GM12878 (cell line): ENCODE data around the gene ATG4B. TPM values are rescaled to one million over a fixed set of nuclear protein-coding genes. Genes with fewer than 3 reads are reported as not detected.

Experiments used
- ATAC-seq: fragments of 200-7000 bp; cut with Tn5 transposase; 3 replicates; pipeline ENCODE4 v1.9.1; 2020; ENCODE audit warnings: mild to moderate bottlenecking, moderate library complexity
- BruUV-seq: library from RNA; stranded (reverse); fragments of 400-500 nt; replicated peaks from 2 replicates; lab custom pipeline; 2021; lab: Mats Ljungman, UMichigan
- CTCF ChIA-PET: fragments of 300-600 bp; sonication (Branson Sonifier 250); formaldehyde crosslinking; extraction: SDS; loops from one replicate; lab custom pipeline; 2021; ENCODE audit warnings: inconsistent platforms; lab: Yijun Ruan, JAX
- POLR2A ChIA-PET: fragments of 350-600 bp; formaldehyde crosslinking; extraction: SDS; loops from one replicate; lab custom pipeline; 2021; ENCODE audit warnings: inconsistent platforms; lab: Charles Lee
- RAD21 ChIA-PET: fragments of 300-600 bp; sonication (Branson Sonifier 250); formaldehyde crosslinking; loops from one replicate; lab custom pipeline; 2023; ENCODE audit warnings: antibody characterized with exemption; ENCODE audit not compliant: unreplicated experiment; lab: Charles Lee
- SMC1A ChIA-PET: fragments of 300-600 bp; sonication (Branson Sonifier 250); formaldehyde crosslinking; loops from one replicate; lab custom pipeline; 2023; ENCODE audit not compliant: unreplicated experiment, uncharacterized antibody; lab: Charles Lee
- DNase-seq: peaks from one replicate; pipeline ENCODE4 v3.0.0-alpha.2; 2011; ENCODE audit warnings: low read depth, low spot score
- FAIRE-seq: peaks from 3 replicates; lab custom pipeline; 2011; peaks lifted over from hg19 to GRCh38; lab: Jason Lieb, UNC
- H2AFZ ChIP-seq: 2 replicates; pipeline ENCODE4 v1.6.0; 2011; ENCODE audit warnings: low read depth, low read length, control low read depth; ENCODE audit not compliant: control insufficient read depth
- H3K27ac ChIP-seq: 2 replicates; pipeline ENCODE4 v1.5.1; 2011; ENCODE audit warnings: control low read depth; ENCODE audit not compliant: control insufficient read depth, insufficient read depth
- H3K27me3 ChIP-seq, 2 experiments: replicated peaks in 1 of 2; 2 replicates each; pipeline versions ENCODE4 v1.6.0 to v1.6.1; 2011; ENCODE audit warnings: low read length in 1 of 2; ENCODE audit not compliant: control insufficient read depth in 2 of 2, insufficient read depth in 2 of 2
- H3K36me3 ChIP-seq, 2 experiments: 2 replicates each; pipeline ENCODE4 v1.5.1; 2011; ENCODE audit warnings: low read length in 1 of 2; ENCODE audit not compliant: control insufficient read depth in 2 of 2, insufficient read depth in 2 of 2
- H3K4me1 ChIP-seq: 2 replicates; pipeline ENCODE4 v1.6.1; 2011; ENCODE audit warnings: mild to moderate bottlenecking, low read length, moderate library complexity, mixed read lengths; ENCODE audit not compliant: control insufficient read depth, insufficient read depth
- H3K4me2 ChIP-seq: 2 replicates; pipeline ENCODE4 v1.6.0; 2011; ENCODE audit warnings: control low read depth; ENCODE audit not compliant: control insufficient read depth, insufficient read depth
- H3K4me3 ChIP-seq: fragments of 200-600 bp; sonication (generic); 2 replicates; pipeline ENCODE4 v1.5.1; 2016
- H3K79me2 ChIP-seq: 2 replicates; pipeline ENCODE4 v1.6.0; 2011; ENCODE audit warnings: low read length; ENCODE audit not compliant: control insufficient read depth, insufficient read depth
- H3K9ac ChIP-seq: 2 replicates; pipeline ENCODE4 v1.8.0; 2011; ENCODE audit warnings: low read length, control low read depth, mixed read lengths; ENCODE audit not compliant: control insufficient read depth, insufficient read depth
- H3K9me3 ChIP-seq: replicated peaks from 3 replicates; pipeline ENCODE4 v1.5.1; 2011; ENCODE audit warnings: mild to moderate bottlenecking, low read length; ENCODE audit not compliant: control insufficient read depth, insufficient read depth
- H4K20me1 ChIP-seq: 2 replicates; pipeline ENCODE4 v1.6.0; 2011; ENCODE audit not compliant: control insufficient read depth, insufficient read depth
- ATF7 ChIP-seq: fragments of 450-650 bp; IDR thresholded peaks from 2 replicates; pipeline ENCODE4 v1.6.1; 2016; ENCODE audit warnings: low read depth, mild to moderate bottlenecking
- BRCA1 ChIP-seq: IDR thresholded peaks from 2 replicates; pipeline ENCODE4 v1.6.1; 2011; ENCODE audit warnings: low read depth, low read length, improper control_type of control experiment
- CEBPB ChIP-seq, 2 experiments: fragments of 150-350 bp in 1 of 2; IDR thresholded peaks; 2 replicates each; pipeline ENCODE4 v1.6.1; 2012 to 2014; ENCODE audit warnings: low read depth in 2 of 2, low read length in 2 of 2, borderline replicate concordance in 1 of 2, inconsistent platforms in 1 of 2
- CHD1 ChIP-seq: IDR thresholded peaks from 2 replicates; pipeline ENCODE4 v1.6.1; 2012; ENCODE audit warnings: low read depth, low read length, improper control_type of control experiment
- CHD4 ChIP-seq: fragments of 200-600 bp; sonication (generic); IDR thresholded peaks from 2 replicates; pipeline ENCODE4 v1.6.1; 2016; ENCODE audit warnings: mild to moderate bottlenecking
- KAT2A ChIP-seq: conservative IDR thresholded peaks from 2 replicates; pipeline ENCODE4 v1.6.1; 2011; ENCODE audit warnings: low read depth, low read length; ENCODE audit not compliant: control insufficient read depth
- MEF2A ChIP-seq: IDR thresholded peaks from 2 replicates; pipeline ENCODE4 v1.6.1; 2011; ENCODE audit warnings: low read depth, mild to moderate bottlenecking, low read length, moderate library complexity; ENCODE audit not compliant: insufficient read depth
- PRDM15 ChIP-seq: fragments of 450-650 bp; formaldehyde crosslinking; IDR thresholded peaks from 2 replicates; pipeline ENCODE4 v1.4.0; 2020; ENCODE audit warnings: mild to moderate bottlenecking, moderate library complexity
- WGBS: methylation state at CpG from one replicate; pipeline ENCODE4 v1.1.6; 2016; ENCODE audit warnings: low lambda C conversion rate; ENCODE audit not compliant: insufficient replicate concordance, insufficient coverage; ENCODE audit errors: missing lambda C conversion rate; 5-methylcytosine and 5-hydroxymethylcytosine counted together
- in situ Hi-C: fragments of 300-500 bp; cut with MboI; formaldehyde crosslinking; loops from 9 replicates; pipeline ENCODE4 v1.14.3; 2018; ENCODE audit warnings: mixed read lengths
- intact Hi-C: fragments of 100-400 bp; cut with micrococcal nuclease; formaldehyde crosslinking; loops from one replicate; pipeline ENCODE4 v1.14.2; 2022; ENCODE audit not compliant: unreplicated experiment
- polyA plus RNA-seq, 11 experiments: library from polyadenylated mRNA; depleted of rRNA in 4 of 11; unstranded in 6 of 11; stranded (reverse) in 5 of 11; fragments of >200 nt; fragmentation: Nextera tagmentation in 4 of 11; fragmentation: Illumina TruSeq in 1 of 11; extraction: Ambion mirVana in 4 of 11; extraction: Trizol in 1 of 11; gene quantifications; 1 replicate in 1 of 11; 2 replicates in 10 of 11; pipeline versions ENCODE4 v1.2.1 to v1.2.3, GENCODE V29; 2011 to 2016; ENCODE audit warnings: inconsistent platforms in 2 of 11, missing spikeins in 2 of 11, low read depth in 1 of 11
- total RNA-seq, 4 experiments: library from RNA; depleted of rRNA in 3 of 4; stranded (reverse); fragments of >200 nt in 3 of 4; fragmentation: Illumina TruSeq in 1 of 4; extraction: Trizol in 1 of 4; gene quantifications; 2 replicates each; pipeline versions ENCODE4 v1.2.1 to v1.2.3, GENCODE V29; 2013 to 2021

ATG4B gene
- total and polyA plus RNA-seq, 10 of the 15 experiments (the other 5 are each of a cell fraction or from before 2014, with no cell fraction given): 5.8 to 84.1 (median 64.9) TPM

GRCh38 chr2:241638940-241639339 is 1.4 kb downstream of the ATG4B start:
- no peaks in the 10 kb centered on the region for H4K20me1 ChIP-seq
- RAD21 ChIA-PET: no interaction called here
- H3K27ac ChIP-seq: no peak overlapping the region
- WGBS: 91% methylated on average over 14 of the region's 14 CpGs
- H3K4me3 ChIP-seq: peak overlapping the region; percentile 23; the same call in 1 of the 2 replicates
- H3K9ac ChIP-seq: 0 out of 2 replicates have a peak overlapping the region, but pooled peaks have one; percentile 21
- no peak for TF ChIP-seq CEBPB (IDR thresholded peaks at IDR 0.05; ENCODE audit: borderline replicate concordance in 1 of 2, low read depth in 2 of 2, low read length in 2 of 2)
- DNase-seq: no peak
- no peaks in the 10 kb centered on the region for H3K27me3 ChIP-seq
- in situ Hi-C loops: no loop called here
- CTCF ChIA-PET: interaction anchor here (0.8 kb wide), 1 partner anchor 21 kb away, joined by 4 read pairs; no protein-coding TSS in a partner anchor
- FAIRE-seq: no peak
- POLR2A ChIA-PET: interaction anchor here (0.5 to 0.6 kb wide), 3 partner anchors 10 to 148 kb away, joined by 3 read pairs; no protein-coding TSS in a partner anchor
- intact Hi-C loops: no loop called here
- no peaks in the 10 kb centered on the region; the same call in 1 of the 3 replicates for H3K9me3 ChIP-seq
- H3K79me2 ChIP-seq: peaks cover 74% of the 10 kb centered on the region
- no TSS peak for BruUV-seq
- peaks cover 0 to 3% of the 10 kb centered on the region in 2 experiments; a peak in 1 of 4 replicates for H3K36me3 ChIP-seq
- H3K4me2 ChIP-seq: peak overlapping the region; percentile 61
- no peak for ATAC-seq
- SMC1A ChIA-PET: interaction anchor here (1.0 kb wide), 1 partner anchor 10 kb away, joined by 4 read pairs; no protein-coding TSS in a partner anchor
- peaks cover 11% of the 10 kb centered on the region for H3K4me1 ChIP-seq
- H2AFZ ChIP-seq: no peak overlapping the region

DNA sequence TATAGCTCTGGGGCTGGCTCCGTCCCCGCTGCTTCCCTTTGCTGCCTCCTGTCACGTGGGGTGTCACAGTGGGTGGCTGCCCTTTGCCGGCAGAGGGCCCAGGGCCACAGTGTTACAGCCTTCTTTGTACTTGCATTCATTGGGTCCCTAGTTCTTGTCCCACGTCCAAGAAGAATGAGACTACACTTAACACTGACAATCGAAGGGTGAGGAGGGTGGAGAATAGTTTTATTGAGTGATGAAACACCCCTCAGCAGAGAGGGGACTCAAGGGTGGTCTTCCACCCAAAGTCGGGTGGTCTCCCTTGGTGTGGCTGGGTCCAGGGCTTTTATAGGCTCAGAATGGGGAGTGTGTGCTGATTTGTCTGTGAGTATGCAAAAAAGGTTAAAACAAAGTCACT is 1.9 kb downstream of the ATG4B start:
- peaks cover 75% of the 10 kb centered on the region for H3K79me2 ChIP-seq
- 88% methylated on average over 7 of the region's 7 CpGs for WGBS
- no peak for TF ChIP-seq ATF7
- no peak for TF ChIP-seq PRDM15 (CRISPR knock-in tag)
- no peak for TF ChIP-seq BRCA1
- no peak for TF ChIP-seq CHD4
- no peak for TF ChIP-seq CHD1
- TF ChIP-seq MEF2A: no peak
- TF ChIP-seq KAT2A: no peak
- FAIRE-seq (no peak), ATAC-seq (no peak), DNase-seq (no peak)
- intact Hi-C loops (no loop called here), in situ Hi-C loops (no loop called here)
- H3K4me2 ChIP-seq: no peak overlapping the region; the same call in none of the 2 replicates
- H3K4me3 ChIP-seq: no peak overlapping the region
- CTCF ChIA-PET: no interaction called here
- BruUV-seq: no TSS peak
- no peaks in the 10 kb centered on the region for H4K20me1 ChIP-seq
- H3K27me3 ChIP-seq: no peaks in the 10 kb centered on the region
- RAD21 ChIA-PET: no interaction called here
- no peak overlapping the region for H2AFZ ChIP-seq
- H3K36me3 ChIP-seq: peaks cover 2 to 3% of the 10 kb centered on the region in 2 experiments; a peak in 1 of 4 replicates
- H3K9me3 ChIP-seq: no peaks in the 10 kb centered on the region; the same call in 1 of the 3 replicates
- POLR2A ChIA-PET: interaction anchor here (0.5 to 0.6 kb wide), 2 partner anchors 119 to 148 kb away, joined by 3 read pairs; no protein-coding TSS in a partner anchor
- H3K9ac ChIP-seq: no peak overlapping the region
- peaks cover 11% of the 10 kb centered on the region for H3K4me1 ChIP-seq
- no peak overlapping the region for H3K27ac ChIP-seq
- SMC1A ChIA-PET: no interaction called here
